GM21723 (cell line): Measurements from ENCODE around the gene TUBA4B.
"Not testable (repeated sequence)": the region's sequence is repeated elsewhere in the genome, so short reads cannot be mapped to it uniquely, and the experiment has no call there.

ENCODE experiments used
- ATAC-seq: cut with Tn5 transposase; IDR thresholded peaks from one replicate; pipeline ENCODE4 v1.9.1; 2021; ENCODE audit warnings: mild to moderate bottlenecking, moderate library complexity; ENCODE audit not compliant: unreplicated experiment

The TUBA4B gene

DNA sequence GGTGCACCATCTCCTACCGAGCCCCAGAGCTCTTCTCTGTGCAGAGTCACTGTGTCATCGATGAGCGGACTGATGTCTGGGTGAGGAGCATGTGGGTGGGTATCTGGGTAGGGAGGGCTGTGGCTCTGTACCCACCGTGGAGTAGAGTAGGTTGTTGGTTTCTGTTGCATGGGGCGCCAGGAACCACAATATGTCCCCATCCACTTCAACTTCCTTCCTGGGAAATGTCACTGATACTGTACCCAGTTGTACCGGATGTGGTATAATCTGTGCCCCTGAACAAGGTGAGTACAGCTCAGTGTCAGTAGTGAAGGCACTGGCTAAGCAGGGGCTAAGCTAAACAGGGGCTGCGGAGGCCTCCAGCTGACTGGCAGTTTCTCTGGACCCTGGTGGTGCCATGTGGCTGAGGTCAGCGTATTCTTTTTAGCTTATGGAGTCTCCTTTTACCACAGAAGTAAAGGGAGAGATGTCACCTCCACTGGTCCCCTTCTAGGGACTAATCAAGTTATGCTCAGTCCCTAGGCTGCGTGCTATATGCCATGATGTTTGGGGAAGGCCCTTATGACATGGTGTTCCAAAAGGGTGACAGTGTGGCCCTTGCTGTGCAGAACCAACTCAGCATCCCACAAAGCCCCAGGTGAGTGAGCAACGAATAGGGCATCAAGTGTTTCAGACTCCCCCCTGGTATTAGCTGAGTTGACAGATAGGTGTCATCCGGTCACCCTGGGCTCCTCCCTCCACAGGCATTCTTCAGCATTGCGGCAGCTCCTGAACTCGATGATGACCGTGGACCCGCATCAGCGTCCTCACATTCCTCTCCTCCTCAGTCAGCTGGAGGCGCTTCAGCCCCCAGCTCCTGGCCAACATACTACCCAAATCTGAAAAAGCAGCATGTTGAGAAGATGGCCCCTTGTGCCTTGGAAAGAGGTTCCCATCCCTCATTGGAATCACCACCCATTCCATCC, 5.1 kb upstream of the TUBA4B start:
- no peak for ATAC-seq

GRCh38 chr2:219248845-219249202, 4.2 kb upstream of the TUBA4B start:
- no peak for ATAC-seq

DNA sequence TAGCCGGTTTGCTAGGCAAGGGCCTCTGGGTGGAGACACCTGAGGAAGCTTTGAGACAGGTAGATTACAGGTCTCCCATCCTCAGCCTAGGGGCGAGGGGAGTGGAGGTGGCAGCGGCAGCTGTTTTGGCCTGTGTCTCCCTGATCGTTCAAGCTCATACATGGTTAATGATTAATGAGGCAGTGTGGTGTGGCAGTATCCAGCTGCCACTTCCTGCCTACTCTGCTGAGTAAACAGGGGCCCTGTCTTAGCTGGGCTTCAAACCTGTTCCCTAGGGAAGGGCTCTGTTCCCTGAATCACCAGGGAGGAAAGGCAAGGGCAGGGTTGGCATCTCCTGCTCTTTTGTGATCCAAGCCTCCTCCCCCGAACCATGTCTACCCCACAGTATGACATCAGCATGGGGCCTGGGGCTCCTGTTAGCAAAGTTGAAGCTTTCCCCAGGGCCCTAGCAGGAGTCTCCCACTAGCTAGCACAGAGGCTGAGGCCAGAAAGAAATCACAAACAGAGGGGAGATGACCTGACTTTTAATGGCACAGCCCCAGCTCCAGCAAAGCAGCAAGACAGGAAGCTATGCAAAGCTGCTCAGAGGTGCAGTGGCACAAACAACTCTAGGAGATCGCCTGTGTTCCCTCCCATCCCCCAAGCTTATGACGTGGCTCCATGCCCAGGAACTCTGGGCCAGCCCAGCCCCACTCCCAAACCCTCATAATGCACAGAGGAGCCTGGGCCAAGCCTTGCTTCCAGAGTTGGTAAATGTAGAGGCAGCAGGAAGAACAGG, 3.7 kb upstream of the TUBA4B start:
- ATAC-seq: peak; percentile 27

- ATAC-seq: no peak
Observed at GRCh38 chr2:219250049-219250781, 2.8 kb upstream of the TUBA4B start.

DNA sequence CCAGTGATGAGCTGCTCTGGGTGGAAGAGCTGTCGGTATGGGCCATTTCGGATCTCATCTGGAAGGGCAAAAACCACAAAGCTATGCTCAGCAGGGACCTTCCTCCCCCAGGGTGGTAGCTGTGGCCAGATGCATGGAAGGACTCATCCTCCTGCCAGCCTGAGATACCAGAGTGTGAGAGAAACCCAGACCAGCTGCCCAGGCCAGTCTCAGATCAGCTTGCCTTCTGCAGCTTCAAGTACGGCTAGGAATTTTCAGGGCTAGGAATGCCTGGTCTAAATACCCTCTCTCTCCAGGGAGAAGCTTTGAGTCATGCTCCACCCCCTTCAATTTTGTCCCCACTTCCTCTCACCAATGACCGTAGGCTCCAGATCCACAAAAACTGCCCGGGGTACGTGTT, 1.4 kb upstream of the TUBA4B start:
- no peak for ATAC-seq

- no peak for ATAC-seq
Observed at GRCh38 chr2:219252084-219252483, 959 bp upstream of the TUBA4B start.

- no peak for ATAC-seq
Observed at GRCh38 chr2:219252570-219252899, 508 bp upstream of the TUBA4B start.

DNA sequence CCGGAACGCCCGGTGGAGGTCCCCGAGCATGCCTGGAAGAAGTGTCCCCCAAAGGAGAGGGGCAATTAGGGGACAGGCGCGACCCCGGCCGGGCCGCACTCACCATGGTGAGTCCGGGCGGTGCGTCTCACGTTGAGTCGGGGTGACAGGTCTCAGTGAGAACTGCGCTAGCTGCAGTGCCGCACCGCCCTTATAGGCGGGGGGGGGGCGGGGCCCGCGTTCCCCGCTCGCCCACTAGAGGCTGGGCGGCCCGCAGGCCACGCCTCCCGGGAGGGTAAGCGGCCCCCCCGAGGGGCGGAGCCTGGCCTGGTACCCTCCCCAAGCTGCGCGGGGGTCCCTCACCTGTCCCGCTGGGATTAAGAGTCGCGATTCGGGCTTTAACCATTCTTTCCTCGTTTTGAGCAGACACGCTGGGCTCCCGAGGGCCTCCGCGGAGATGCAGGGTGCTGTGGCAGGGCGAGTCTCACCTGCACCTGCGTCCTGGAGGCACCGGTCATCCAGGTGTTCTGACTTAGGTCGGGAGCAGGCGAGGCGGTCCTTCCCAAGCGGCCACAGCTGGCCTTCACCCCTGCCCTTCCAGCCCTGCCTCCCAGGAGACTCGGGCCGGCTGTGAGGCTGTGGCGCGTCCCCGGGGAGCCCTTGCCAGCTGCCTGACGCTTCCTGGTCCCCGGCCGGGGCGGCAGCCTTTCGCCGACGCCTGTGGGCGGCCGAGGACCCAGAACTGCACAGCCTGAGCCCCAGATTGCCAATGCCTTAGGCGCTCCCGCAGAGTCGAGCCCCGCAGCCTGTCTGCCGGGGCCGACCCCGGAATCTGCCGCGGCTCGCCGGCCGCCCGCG, 928 bp downstream of the TUBA4B start, which contains the start of gene TUBA4A:
TUBA4A (minus strand) TSS at position 166 of the 837 bp plus-strand sequence; CDS start at position 106, 60 bp downstream.
- peak; percentile 55 for ATAC-seq

GRCh38 chr2:219254590-219255201, 1.7 kb downstream of the TUBA4B start:
- peak; percentile 35 for ATAC-seq

DNA sequence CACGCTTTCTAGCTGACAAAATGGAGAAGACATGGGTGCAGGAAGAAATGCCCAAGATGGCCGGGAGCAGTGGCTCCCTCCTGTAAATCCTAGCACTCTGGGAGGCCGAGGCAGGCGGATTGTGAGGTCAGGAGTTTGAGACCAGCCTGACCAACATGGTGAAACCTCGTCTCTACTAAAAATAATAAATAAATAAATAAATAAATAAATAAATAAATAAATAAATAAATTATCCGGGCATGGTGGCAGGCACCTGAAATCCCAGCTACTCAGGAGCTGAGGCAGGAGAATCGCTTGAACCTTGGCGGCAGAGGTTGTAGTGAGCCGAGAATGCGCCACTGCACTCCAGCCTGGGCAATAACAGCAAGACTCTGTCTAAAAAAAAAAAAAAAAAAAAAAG, 5.9 kb downstream of the TUBA4B start:
- ATAC-seq: not testable (repeated sequence)

DNA sequence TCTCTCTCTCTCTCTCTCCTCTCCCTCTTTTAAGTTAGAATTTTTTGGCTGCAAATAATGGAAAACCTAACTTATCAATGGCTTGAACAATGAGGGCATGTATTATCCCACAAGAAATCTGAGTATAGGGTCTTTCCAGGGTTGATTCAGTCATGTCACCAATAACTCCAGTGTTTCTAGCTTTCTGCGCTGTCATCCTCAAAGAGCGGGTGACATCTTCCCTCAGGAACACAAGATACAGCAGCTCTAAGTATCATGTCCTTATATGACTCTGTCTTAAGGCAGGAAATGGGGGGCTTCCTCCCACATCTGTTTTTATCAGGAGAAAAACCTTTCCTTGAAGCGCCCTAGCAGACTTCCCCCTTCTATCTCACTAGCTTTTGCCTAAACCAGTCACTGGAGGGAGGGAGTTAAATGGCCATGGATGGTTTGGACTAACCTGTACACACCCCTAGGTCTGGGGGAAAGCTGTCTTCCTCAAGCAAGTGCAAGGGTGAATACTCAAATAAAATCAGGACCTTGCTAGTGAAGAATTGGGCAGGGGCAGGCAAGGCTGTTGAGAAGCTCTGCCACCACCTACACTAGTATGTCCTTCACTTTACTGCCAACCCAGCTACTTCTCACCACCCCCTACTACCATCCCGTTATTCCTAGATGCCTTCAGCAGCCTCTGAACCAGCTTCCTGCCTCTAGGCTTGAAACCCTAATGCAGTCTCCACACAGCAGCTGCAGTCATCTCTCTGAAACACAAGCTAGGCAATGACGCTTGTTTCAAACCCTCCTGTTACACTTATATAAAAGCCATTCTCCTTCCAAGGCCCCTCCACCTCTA, 8.2 kb downstream of the TUBA4B start:
- ATAC-seq: no peak

DNA sequence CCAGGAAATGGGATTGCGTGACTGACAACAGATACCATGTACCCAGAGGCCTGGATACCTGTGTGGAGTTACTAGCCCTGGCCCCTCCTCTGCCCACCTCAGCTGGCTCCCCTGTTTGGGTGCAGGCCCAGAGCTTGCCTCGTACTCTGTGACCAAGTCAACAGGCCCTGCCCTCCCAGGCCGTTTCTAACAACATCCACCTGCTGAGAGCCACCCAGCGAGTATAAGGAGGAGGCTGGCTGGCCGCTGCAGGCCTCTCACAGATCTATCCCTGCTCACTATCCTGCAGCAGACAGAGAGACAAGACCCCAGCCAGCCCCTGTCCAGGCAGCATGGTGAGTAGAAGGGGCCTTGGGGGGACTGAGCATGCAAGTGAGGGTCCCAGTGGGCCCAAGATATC, 13.2 kb downstream of the TUBA4B start:
- no peak for ATAC-seq

GRCh38 chr2:219266886-219267285, 13.8 kb downstream of the TUBA4B start:
- ATAC-seq: no peak

DNA sequence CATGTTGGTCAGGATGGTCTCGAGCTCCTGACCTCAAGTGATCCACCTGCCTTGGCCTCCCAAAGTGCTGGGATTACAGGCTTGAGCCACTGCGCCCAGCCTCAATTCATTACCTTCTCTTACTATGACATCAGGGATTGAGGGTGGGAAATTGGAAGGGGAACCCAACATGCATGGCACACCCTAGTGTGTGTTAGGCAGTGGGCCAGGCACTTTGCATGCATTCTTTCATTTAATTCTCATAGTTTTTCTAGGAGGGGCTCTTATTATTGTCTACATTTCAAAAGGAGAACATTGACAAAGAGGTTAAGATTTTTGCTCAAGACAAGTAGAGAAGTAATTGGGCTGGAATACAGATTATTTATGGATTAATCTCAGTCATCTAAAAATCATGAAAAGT, 15.3 kb downstream of the TUBA4B start:
- no peak for ATAC-seq

DNA sequence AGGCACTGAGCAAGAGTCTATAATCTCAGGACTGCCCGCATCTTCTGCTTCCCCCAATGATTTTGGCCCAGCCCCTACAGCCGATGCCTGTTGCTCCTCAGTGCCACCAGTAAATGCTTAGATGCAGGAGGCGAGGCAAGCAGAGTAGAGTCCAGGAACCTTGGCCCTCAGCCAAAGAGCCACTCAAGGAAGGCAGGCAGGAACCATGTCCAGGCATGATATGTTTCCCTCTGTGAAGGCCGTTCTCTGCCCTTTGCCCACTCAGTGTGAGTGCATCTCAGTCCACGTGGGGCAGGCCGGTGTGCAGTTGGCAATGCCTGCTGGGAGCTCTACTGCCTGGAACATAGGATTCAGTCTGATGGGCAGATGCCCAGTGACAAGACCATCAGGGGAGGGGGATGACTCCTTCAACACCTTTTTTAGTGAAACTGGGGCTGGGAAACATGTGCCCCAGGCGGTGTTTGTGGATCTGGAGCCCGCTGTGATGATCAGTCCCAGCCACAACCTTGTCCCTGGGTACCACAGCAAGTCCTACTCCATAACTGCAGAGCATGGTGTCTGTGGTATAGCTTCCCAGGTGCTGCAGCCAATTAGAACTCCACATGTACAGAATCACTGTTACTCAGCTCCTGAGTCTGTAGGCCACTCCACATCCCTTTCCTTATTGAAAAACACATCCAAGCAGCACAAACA, 16.5 kb downstream of the TUBA4B start:
- no peak for ATAC-seq

DNA sequence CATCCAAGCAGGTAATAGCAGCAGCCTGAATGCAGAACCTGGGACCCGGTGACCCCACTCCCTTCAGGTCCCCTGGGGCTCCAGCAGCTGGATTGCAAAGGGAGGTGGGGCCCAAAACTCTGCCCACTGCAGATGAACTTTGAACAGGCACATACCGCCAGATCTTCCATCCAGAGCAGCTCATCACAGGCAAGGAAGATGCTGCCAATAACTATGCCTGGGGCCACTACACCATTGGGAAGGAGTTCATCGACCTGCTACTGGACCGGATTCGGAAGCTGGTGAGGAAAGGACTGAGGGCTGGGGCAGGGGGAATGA, 17.0 kb downstream of the TUBA4B start:
- no peak for ATAC-seq

DNA sequence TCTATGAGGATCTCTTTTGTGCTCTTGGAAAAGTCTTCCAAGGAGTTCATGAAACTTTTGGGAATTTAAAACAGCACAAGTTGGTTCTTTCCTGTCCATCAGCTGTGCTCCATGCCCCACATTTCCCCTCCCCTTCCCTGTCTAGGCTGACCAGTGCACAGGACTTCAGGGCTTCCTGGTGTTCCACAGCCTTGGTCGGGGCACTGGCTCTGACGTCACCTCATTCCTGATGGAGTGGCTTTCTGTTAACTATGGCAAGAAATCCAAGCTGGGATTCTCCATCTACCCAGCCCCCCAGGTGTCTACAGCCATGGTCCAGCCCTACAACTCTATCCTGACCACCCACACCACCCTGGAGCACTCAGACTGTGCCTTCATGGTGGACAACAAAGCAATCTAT, 18.0 kb downstream of the TUBA4B start:
- ATAC-seq: no peak

GRCh38 chr2:219272356-219272755, 19.3 kb downstream of the TUBA4B start:
- no peak for ATAC-seq

DNA sequence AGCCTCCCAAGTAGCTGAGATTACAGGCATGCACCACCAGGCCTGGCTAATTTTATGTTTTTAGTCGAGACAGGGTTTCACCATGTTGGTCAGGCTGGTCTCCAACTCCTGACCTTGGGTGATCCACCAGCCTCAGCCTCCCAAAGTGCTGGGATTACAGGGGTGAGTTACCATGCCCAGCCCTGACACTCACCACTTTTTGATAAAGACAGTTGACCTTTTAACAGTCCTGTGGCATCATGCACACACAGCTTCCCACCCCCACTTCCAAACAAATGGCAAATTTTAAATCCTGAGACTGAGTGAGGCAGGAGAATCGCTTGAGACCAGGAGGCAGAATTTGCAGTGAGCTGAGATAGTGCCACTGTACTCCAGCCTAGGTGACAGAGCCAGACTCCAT, 20.0 kb downstream of the TUBA4B start:
- no peak for ATAC-seq
